HG03196 (cell line): Measurements from ENCODE around the gene ETV3L.

Experiments used
- ATAC-seq: cut with Tn5 transposase; IDR thresholded peaks from one replicate; pipeline ENCODE4 v1.9.1; 2021; ENCODE audit not compliant: unreplicated experiment

ETV3L gene

GRCh38 chr1:157099633-157100009, at the start of gene ETV3L:
Gene ETV3L (minus strand): TSS chr1:157099808. CDS start chr1:157099523, 285 bp downstream.
- no peak for ATAC-seq

DNA sequence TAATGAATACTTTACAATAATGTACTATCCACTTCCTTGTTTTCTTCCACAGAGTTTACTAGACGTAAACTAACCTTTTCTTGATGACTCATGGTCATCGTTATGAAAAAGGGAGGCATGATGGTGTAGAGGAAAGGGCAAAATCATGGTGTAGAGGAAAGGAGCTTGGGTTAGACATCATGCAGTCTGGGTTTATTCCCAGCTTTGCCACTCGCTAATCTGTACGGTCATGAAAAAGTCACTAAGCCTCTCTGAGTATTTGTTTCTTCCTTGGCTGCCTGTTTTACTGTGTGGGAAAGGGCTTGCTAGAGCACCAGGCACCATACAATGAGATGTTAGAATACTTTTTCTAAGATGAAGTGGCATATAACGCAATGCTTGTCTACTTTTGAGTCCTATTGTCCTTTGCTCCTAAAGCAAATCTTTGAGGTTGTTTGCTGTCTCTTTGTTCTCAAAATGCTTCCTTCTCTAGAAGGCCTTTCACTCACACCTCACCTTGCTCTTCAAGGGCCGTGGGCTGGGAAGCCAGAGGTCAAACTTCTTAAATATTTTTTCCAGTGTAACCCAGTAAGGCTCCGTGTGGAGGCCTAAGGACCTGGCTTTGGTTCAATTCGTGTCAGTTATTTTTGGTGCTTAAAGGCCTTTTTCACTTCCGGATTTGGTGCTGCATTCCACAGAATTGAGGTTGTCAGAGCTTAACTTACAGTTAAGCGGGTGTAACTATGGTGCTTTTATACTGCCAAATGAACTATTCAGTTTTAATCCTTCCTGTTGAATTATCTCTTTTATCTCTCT, 48.5 kb upstream of the ETV3L start:
- ATAC-seq = no peak

DNA sequence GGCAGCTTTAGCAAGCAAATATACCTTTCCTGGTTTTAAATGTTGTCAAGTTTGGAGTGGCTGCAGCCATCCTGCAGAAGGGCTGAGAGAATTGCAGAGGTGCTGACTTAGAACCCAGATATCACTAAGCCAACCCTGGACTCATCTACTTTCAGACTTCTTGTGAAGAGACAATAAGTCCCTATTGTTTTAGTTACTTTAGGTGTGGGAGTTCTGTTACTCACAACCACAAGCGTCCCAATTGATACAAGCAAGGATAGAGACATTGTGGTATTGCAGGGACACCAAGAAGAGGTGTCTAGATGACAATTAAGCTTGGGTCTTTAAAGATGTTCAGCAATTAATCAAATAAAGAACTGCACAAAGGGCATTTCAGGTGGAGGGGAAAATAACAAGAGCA, 47.4 kb upstream of the ETV3L start:
- ATAC-seq = no peak

DNA sequence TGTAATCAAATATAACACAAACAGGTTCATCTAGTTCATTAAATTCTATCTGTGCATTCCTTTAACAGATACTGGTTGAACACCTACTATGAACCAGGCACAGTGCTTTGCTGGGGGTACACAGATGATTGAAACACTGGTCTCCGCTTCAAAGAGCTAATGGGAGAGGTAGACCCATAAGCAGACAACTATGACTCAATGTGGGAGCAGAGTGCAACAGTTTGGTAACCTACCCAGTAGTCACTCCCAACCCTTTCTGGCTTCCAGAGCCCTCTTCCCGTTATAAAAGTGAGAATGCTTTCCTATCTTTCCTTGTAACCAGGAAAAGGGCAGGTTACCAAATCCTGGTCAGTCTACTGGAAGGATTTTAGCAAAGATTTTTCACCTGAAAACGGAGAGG, 46.6 kb upstream of the ETV3L start:
- no peak for ATAC-seq

GRCh38 chr1:157145076-157145475, 45.5 kb upstream of the ETV3L start:
- ATAC-seq = no peak

DNA sequence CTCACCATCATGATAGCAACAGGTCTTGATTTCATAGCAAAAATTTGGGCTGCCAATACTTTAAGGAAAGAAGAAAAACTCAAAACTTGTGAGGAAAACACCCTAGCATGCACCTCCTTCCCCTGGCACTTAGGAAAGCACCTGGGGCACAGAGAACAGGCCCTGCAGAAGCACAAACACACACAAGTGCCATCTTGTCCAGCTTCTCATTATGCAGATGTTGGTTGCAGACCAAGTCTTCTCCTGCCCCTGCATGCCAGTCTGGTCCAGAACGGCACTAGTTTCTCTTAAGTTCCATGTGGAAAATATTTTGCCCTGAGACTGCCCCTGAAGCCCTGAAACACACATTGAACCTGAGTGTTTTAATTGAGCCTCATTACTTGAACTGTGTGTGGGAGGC, 44.9 kb upstream of the ETV3L start:
- no peak for ATAC-seq

GRCh38 chr1:157142765-157143423, 43.3 kb upstream of the ETV3L start:
- ATAC-seq = no peak

DNA sequence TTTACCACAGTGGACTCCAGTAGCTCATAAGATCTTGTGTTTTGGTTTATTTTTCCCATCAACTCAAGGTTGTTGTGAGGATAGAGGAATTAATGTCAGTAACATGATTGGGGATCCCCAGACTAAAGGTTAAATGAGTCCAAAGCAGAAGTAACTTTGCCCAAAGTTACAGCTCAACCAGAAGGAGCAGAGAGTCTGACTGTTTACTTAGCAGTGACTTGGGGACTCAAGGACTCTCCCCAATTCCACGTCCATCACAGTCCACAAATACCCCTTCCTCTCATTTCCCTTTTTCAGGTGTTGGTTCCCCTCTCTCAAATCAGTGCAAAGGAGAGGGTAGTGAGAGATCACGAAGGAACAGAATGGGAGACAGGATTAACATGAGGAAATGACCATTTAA, 42.6 kb upstream of the ETV3L start:
- no peak for ATAC-seq

DNA sequence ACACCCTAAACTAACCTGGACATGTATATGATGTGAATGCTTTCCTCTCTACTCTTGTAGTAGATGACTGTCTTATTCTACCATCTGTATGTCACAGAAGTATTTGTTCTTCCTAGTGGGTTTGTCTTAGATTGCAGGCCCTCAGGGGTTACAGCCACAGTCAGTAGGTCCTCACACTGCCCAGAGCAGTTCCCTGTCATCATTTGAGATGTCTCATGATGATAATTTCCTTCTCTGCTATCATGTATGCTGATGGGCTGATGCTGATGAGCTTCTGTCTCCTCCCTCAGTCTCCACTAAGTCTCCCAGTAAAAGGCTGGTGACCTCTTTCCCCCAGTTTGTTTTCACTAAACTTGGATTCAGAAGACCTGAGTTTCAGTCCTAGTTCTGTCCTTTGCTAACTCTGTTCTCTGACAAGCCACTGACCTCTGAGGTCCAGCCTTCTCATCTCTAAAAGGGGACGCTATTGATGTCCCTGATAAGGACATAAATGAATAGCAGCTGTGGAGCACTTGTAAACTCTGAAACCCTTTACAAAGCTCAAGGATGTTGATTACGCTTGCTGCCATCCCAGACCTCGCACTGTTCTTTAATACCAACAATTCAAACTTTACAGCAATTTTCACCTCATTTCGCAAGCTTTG, 41.7 kb upstream of the ETV3L start:
- ATAC-seq = no peak

GRCh38 chr1:157140063-157140588, 40.5 kb upstream of the ETV3L start:
- no peak for ATAC-seq

DNA sequence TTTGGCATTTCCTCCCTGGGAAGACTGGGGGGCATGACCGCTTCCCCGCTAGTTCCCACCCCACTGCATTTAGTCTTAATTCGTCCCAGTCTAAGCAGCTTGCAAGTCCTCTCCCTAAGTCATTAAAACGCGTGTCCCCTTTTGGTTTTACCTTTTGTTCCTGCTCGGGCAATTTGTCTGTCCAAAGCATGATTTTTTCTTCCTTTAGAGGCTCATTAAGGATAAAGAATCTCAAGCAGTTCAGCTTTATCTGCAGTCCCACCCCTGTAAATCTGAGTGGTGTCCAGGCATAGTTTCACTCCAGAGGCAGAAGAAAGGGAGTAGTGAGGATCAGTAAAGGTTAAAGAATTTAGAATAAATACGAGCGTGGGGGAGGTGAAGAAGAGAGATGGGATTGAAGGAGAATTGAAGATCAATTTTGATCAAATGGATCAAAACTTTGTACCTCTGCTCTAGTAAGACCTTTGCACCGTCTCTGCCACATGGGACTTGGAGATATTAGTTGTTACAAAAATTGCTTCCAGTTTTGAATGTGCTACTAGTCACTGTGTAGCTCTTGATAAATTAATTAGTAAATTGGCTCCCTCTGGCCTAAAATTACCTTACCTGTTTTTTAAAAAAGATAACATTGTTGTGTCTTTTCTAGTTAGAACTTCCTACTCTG, 39.6 kb upstream of the ETV3L start:
- ATAC-seq = no peak

DNA sequence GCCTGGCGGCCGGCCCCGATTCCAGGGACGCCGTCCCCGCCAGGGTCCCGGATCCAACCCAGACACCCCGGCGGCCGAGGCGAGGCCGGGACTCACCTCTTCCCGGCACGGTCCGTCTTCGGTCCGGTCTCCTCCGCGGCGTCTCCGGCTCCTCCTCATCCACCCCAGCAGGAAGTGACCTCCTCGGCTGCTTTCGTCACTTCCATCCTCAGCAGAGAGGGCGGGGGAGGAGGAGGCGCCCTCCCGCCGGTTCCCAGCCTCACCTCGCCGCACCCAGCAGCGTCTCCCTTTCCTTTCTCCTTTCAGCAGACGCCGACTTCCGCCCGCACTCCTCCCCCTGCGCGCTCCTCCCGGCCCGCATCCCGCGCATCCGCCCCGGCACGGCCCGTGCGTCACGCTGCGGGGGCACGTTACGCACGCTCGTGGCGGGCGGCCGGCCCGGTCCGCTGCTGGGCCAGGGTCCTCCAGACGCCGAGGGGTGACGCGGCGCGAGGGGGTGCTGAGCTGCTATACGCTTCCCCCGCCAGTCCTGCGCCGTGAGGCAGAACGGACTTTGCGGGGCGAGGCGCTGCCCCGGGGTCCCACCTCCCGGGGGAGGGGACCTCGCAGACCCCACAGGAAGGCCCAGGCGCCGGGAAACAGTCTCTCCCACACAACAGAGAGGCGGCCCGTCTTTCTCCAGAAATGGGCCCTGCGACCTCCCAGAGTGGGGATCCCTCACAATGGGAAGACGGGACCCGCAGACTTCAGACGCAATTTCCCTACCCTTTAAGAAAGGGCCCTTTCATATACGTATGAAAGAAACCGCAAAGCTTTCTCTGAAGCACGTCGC, 38.8 kb upstream of the ETV3L start, which contains the start of gene ETV3:
TSS of gene ETV3 (minus strand) at position 176 of the 832 bp plus-strand sequence. CDS start 2,043 bp downstream, outside the sequence.
- ATAC-seq = peak; percentile 84

DNA sequence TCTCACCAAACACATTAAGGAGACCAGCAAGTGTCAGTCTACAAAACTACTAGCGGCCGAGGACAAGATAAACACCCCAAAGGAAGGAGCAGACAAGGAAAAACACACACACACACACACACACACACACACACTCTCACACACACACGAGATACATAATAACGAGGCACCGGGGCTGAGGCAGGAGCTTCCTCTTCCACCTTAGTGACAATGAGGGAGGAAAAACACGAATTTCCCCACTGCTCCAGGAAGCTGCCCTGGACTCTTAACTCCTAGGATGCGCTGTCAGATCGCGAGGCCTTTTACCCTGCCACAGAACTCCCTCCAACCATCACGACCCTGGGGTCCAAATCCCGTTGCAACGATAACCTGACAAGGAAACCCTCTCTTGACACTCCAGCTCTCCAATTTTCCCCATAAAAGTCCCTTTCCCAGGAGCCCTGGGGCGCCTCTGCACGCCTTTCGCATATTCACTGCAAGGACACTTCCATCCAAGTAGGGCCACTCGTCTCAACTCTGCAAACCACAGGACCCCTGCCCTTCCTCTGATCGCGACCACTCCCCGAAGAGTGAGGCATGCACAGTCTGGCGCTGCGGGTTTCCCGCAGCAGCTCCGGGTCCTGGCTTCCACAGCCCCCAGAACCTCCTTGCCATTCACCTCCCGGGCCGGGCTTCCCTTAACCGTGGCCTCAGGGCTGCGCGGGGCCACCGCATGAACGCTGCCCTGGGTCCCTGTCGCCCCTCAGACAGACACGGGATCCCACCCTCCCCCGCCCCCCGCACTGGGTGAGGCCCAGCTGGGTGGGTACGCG, 38.0 kb upstream of the ETV3L start:
- peak; percentile 16 for ATAC-seq

DNA sequence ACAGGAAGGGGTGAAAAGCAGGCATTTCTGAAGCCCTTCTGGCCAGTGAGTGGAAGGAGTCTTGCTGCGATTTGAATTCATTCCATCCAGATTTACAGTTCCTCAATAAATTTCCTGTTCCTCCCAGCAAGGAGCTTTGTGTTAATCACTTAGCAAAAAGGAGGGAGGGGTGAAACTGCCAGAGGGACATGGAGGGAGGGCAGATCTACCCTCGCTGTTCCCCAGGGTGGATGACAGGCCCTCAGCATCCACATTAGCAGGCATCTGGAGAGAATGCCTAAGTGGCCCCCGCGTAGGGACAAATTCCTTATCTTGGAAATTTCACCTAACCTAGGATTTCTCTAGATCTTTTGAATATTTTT, 37.4 kb upstream of the ETV3L start:
- ATAC-seq = no peak

DNA sequence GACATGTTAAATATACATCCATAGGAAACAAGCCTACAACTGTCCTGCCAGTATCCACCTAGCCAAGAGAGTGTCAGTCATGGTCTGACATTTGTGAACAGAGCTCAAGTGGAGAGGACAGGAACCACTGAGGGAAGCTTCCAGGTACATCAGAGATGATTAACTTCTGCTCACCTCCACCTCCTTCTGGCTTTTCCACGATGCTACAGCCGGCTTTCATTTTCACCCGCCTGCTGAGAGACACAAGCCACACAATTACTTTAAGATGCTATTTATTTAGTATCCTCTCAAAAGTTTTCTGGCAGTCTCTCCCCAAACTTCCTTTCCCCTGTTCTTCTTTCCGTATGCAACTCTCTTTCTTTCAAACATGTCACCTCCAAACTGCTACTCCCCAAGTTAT, 36.5 kb upstream of the ETV3L start:
- ATAC-seq = no peak

- no peak for ATAC-seq
Measured at GRCh38 chr1:157135646-157136045, 36.0 kb upstream of the ETV3L start.

GRCh38 chr1:157135070-157135469, 35.5 kb upstream of the ETV3L start:
- no peak for ATAC-seq

DNA sequence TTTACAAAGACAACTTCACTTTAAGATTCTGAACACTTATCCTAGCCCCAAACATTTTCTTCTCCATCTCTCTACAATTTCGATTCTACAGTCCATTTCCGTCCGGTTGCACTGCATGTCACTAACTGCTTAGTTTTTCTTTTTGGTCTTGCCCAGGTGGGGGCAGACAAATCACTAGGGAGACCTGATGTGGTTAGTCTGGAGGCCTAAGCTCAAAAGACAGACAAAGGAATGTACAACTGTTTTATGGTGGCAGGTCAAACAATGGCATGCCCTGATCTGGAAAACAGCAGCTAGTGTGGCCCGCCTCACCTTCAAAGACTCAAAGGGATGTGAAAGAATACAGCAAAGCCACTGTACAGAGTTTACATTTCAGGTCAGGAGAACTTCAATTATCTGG, 34.8 kb upstream of the ETV3L start:
- ATAC-seq = no peak

- ATAC-seq = no peak
Measured at GRCh38 chr1:157133426-157133825, 33.8 kb upstream of the ETV3L start.
